Right forelimb (tissue), 1 donor: ENCODE results near the gene CUL2.
"Not testable (repeated sequence)": the region's sequence is repeated elsewhere in the genome, so short reads cannot be mapped to it uniquely, and the experiment has no call there.

Experiments used
- DNase-seq: peaks from one replicate; pipeline ENCODE4 v3.0.0-alpha.2; 2018

The CUL2 gene

DNA sequence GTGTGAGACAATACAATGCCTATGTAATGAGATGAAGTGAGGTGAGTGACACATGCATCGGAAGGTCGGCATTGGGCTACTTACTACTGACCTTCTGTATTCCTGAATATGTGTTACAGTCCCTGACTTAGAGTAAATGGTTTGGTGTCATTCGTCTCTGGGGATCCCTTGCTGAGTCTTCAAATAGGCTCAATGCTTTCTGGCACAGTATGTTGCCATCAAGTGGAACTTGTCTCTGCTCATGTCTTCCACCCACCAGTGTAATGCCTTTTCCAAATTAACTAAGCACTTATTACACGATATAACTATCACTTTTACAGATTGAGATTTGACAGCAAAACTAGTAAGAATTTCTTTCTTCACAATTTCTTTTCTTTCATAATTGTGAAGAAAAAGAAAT is 10.9 kb downstream of the CUL2 start:
- DNase-seq = no peak

DNA sequence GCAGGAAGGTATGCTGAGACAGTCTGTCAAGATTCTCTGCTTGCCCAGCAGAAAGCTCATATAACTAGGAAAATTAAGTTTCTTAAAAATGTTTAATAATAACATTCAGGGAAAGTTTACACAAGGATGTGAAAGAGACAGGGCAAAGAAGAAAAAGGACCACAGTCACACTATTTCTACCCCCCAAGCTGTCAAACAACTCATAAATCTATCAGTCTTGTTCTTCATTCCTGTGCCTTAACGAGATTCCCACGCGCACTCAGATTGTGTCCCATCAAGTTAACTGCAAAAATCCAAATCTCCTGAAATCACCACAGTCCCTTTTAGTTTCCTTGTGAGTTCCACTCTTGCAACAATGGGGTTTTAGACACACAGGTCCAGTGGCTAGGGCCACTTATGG is 14.9 kb downstream of the CUL2 start:
- DNase-seq = no peak

DNA sequence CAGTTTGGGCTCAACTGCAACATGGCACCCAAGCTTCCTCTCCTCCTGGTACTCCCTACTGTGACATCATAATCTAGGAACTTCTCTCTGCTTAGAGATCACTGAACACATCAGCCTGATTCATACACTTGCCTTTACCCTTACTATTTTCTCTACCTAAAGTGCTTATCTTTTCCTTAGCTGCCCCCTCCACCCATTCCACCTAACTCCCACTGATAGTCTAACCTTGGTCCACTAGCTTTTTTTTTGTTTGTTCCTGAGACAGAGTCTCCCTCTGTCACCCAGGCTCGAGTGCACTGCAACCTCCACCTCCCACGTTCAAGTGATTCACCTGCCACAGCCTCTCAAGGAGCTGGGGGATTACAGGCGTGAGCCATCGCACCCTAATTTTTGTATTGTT is 15.9 kb downstream of the CUL2 start:
- no peak for DNase-seq

DNA sequence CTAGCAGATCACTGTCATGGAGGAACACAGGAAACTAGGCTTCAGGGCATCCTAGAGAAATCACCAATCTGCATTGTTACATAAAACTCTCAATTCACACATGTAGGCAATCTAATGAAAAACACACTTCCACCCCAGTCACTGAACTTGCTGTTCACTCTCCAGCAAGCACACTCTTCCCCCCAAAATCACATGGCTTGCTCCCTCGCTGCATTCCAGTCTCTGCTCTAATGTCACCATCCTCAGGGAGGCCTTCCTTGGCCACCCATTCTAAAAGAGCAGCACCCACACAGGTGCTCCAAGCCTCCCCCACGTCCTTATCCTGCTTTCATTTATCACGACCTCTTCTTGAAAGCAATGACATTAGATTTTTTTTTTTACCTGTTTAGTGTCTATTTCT is 19.6 kb downstream of the CUL2 start:
- no peak for DNase-seq

DNA sequence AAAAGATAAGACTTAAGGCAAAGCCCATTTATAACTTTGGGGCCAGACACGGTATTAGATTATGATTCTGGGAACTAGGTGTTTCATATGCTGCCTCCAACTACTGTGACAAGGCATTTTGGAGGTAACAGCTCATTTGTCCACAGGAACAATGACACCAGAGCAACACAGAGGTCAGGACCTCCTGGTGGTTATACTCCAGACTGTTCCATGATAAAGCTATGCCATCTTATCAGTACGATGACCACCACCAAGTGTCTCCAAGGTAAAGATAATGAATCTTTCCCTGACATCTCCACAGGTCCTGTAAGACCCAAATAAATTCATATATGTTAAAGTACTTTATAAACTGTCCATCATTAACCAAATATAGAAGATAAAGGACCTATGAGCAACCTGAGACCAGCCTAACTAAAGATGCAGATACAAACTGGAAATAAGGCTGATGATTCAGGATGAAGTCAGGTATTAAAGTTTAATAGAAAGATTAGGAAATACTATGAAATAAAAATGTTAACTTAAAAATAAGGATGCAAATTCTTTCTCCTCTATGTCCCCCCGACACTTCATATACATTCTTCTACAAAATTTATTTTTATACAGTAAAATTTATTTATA is 26.2 kb downstream of the CUL2 start:
- DNase-seq = no peak

DNA sequence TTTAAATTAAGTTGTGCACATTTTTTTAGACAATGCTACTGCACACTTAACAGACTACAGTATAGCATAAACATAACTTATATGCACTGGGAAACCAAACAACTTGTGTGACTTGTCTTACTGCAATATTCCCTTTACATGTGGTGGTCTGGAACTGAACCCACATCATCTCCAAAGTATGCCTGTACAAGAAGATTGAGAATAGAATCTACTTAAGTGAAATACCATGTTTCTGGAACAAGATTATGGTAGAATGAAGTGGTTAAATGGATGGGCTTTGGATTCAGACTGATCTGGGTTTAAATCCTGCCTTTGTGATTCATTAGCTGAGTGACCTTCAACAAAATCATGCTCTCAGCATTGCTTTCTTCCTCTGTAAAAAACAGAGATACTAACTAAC is 30.7 kb downstream of the CUL2 start:
- no peak for DNase-seq

DNA sequence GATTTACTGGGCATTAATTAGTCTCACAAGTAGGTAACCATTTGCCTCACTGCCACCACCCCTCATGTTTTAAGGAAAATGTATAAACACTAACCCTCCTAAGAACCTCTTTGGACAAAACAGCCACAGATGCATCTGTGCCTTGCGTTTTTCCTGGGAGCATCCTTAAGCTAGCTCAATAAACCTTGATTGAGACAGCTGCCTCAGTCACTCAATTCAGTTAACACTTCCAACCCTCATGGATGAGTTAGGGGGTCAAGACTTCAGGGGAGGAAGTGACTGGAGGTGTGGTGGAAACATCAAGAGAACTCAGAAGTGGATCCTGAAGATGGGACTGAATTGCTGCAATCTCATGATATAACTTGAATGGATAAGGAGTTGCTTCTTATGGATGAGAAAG is 31.5 kb downstream of the CUL2 start:
- DNase-seq = no peak

DNA sequence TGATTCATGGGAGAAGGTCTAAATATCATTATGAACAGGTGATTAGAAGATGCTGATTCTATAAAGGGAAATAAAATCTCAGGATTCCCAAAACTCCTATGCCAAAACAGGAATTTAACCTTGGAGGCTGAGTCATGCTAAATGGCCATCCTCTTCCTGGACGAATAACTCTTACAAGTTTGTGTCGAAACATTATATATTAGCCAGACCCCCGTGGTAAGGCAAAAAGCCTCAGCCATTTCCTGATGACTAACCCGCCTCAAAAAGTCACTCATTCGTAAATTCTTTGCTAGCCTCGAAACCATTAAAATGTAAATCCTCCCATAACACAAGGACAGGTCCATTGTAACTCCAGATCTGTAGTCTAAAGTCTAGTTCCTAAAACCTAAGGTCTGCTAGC is 32.0 kb downstream of the CUL2 start:
- no peak for DNase-seq

DNA sequence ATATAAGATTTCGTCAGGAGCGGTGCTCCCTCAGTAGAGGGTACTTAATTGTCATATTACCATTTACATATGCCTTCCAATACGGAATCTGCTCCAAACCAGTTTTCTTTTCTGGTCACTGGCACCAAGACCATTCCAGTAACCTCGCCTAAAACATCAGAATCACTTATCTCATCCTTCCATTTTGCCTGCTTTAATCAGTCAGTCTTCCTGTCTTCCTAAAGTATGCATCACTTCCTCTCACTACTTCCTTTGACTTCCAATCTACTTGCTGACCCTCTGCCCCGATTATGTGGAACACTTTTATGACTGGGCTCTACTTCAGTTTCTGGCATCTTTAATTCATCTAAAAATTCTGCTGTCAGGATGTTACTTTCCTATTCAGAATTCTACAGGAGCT is 33.5 kb downstream of the CUL2 start:
- no peak for DNase-seq

DNA sequence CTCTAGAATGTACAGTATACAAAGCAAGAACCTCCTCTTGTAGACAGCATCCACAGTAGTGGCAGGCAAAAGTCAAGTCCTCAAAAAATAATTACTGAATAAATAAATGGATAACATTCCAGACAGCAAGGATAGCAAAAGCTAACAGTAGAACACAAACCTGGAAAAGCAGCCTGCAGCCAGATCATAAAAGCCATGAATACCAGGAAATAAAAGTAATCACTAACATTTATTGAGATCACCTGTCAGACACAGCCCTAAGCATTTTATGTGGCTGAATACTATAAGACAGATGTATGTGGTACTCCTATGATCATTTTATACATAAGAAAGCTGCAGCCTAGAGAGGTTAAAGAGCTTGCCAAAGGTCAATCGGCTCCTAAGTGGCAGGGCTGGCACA is 34.0 kb downstream of the CUL2 start:
- DNase-seq = no peak

DNA sequence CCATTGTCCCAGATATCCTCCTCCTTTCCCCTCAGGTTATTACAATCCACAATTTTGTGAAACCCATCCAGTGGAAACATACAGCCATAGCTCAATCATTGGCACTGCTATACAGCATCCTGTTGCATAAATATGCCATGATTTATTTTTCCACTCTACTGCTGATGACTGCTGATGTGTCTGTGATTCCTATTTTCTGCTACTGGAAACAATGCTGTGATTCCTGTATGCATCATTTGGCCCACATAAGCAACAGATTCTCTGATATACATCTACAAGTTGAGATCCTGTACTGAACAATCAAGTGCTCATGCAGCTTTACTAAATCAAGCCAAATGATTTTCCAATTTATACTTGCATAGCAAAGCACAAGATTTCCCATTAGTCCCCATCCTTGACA is 39.6 kb downstream of the CUL2 start:
- no peak for DNase-seq

DNA sequence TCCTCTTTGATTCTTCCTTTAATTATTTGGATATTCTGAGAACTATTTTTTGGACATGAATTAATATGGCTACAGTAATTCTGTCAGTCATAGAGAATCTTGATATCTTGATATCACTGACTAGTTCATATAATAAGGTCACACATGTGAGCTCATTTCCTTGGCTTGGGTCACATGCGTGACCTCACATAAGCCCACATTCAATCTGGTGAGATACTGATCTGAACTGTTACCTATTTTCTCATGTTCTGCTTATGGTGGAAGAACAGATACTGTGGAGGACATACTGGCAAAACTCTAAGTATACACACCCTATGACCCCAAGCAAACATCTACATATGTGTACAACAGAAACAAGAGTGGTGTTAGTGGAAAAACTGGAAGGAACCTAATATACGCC is 44.1 kb downstream of the CUL2 start:
- no peak for DNase-seq

DNA sequence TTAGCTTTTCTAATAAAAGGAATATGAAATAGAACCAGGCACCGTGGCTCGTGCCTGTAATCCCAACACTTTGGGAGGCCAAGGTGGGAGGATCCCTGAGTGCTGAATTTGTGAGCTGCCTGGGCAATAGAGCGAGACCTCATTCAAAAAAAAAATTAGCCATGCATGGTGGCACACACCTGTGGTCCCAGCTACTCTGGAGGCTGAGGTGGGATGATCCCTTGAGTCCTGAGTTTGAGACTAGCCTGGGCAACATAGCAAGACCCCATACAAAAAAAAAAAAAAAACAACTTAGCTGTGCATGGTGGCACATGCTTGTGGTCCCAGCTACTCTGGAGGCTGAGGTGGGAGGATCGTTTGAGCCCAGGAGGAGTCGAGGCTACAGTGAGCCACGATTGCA is 44.9 kb downstream of the CUL2 start:
- DNase-seq = not testable (repeated sequence)

DNA sequence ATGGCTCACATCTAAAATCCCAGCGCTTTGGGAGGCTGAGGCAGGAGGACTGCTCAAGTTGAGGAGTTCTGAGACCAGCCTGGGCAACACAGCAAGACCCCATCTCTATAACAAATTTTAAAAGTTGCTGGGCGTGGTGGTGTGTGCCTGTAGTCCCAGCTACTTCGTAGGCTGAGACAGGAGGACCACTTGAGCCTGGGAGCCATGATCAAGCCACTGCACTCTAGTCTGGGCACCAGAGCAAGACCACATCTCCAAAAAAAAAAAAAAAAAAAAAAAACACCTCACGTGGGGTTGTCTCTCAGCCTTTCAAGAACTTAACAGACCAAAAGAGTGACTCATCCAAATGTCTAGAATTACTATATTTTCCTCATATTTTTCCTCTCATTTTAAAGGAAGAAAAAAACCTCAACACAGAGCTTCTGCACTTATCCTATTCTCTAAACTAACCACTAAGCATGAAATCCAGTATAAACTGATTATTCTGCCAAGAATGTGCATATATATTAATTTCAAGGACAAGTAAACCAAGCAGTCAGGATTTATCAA is 46.3 kb downstream of the CUL2 start:
- no peak for DNase-seq

DNA sequence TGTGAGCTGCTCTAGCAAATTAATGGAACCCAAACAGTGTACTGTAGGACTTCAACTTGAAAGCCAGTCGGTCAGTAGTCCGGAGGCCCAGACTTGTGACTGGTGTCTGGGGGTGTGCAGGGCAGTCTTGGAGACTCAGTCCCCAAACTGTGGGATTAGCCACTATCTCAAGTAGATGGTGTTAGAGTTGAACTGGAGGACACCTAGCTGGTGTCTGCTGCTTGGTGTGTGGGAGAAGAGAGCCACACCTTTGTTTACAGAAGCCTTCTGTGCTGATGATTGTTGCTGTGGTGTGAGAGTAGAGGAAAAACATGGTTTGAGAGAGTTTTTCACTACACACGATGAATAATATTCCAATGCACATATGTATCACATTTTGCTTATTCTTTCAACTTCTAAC is 47.4 kb downstream of the CUL2 start:
- DNase-seq = no peak

DNA sequence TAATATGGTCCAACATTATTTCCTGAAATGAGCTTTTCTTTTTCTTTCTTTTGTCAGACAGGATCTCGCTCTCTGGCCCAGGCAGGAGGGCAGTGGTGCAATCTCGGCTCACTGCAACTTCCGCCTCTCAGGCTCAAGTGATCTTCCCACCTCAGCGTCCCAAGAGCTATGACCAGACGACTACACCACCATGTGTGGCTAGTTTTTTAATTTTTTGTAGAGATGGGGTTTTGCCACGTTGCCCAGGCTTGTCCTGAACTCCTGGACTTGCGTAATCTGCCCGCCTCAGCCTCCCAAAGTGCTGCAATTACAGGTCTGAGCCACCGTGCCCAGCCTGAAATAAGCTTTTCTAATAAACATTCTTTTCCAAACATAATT is 48.6 kb downstream of the CUL2 start:
- no peak for DNase-seq

DNA sequence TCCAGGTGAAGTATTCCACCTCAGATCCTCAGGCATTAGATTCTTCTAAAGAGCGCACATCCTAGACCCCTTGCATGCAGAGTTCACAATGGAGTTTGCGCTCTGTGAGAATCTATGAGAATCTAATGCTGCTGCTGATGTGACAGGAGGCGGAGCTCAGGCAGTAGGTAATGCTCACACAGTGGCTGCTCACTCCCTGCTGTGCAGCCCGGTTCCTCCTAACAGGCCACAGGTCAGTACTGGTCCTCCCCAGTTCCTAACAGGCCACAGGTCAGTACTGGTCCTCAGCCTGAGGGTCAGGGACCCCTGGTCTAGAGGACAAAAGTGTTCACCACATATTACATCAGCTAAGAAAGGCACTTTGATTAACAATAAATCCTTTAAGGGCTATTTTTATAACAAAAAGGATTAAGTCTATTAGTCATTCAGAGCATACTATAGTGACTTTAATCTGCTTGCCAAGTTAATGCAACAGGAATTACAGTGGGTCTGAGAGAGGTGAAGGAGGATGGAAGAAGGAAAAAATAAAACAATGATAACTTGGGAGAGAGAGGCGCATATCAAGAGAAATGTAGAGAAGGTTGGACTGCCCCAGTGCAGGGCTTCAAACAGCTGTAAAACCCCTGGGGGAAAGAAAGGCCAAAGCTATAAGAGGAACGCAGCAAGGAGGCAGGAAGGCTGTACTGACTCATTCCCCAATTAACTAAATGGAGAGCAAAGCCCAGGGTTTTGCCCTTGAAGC is 49.2 kb downstream of the CUL2 start:
- no peak for DNase-seq

DNA sequence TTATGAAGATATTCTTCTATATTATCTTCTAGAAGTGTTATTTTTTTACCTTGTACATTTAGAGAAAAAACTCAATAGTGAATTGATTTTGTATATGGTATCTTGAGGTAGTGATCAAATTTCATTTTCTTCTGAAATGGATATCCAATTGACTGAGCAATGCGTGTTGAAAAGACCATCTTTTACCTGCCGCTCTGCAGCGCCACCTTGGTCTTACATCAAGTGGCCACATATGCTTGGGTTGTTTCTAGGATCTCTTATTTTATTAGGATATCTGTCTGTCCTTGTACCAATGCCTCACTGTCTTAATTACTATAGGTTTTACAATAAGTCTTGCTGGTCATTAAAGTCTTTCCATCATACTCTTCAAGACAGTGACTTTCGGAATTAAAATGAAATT is 53.0 kb downstream of the CUL2 start:
- DNase-seq = no peak

DNA sequence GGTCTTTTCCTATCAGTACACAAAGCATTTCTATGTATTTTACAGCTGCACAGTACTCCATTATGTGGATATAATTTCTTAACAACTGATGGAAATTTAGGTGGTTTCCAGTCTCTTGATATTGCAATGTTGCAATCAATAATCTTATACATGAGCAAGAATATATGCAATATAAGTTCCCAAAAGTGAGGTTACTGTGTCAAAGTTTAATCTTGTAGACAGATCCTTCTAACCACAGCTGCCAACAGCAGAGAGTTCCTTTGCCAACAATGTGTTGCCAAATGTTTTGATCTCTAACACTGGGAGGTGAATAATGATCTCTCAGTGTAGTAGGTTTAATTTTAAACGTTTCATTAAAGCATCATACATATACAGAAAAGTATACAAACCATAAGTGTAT is 54.5 kb downstream of the CUL2 start:
- no peak for DNase-seq

DNA sequence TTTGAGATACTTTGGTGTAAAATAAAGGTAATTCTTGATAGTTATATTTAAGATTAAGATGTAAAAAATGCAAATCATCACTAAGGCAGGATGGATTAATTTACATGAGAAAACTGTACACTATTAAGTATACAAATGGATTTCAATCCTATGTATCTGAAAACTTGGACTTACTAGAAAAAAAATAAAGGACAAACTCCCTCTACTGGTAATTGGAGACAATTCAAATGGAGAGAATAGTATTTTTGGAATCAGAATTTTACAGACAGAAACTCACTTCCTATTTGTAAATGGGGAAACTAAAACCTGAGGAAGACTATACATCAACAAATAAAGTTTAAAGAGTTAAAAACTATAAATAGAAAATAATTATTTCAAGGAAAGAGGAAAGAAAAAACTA is 62.6 kb downstream of the CUL2 start:
- no peak for DNase-seq

DNA sequence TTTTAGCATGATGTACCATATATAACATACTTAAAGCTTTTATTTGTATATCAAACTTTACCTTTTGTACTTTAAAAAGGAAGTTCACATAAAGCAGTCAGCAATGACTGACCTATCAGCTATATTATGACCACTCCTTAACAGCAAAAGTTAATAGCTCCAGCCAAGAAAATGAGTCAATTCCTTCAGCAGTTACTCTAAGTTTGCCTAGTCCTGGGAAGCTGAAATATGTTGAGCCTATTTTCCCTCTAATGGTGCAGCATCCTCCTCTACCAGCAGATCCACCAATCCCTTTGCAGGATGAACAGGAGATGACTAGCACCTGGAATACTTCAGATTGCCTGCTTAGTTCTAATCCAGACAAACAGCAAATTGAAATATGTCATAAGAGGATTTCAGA is 64.2 kb downstream of the CUL2 start:
- DNase-seq = no peak

DNA sequence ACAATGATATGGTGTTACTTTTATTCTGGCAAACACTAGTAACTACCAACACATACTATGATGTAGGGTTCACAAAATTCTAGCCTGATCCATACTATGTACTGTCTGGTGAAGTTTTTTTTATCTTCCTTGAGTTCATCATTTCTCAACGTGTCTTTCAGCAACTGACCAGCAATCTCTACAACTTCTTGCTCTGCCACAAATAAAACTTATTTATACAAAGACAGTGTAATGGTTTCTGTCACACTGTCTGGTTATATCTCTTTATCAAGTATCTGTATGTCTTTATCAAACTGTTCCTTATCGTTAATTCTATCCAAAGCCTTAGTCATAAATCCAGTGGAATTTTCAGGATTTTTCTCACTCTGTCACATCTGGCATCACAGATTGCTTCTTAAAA is 69.7 kb downstream of the CUL2 start:
- DNase-seq = no peak

DNA sequence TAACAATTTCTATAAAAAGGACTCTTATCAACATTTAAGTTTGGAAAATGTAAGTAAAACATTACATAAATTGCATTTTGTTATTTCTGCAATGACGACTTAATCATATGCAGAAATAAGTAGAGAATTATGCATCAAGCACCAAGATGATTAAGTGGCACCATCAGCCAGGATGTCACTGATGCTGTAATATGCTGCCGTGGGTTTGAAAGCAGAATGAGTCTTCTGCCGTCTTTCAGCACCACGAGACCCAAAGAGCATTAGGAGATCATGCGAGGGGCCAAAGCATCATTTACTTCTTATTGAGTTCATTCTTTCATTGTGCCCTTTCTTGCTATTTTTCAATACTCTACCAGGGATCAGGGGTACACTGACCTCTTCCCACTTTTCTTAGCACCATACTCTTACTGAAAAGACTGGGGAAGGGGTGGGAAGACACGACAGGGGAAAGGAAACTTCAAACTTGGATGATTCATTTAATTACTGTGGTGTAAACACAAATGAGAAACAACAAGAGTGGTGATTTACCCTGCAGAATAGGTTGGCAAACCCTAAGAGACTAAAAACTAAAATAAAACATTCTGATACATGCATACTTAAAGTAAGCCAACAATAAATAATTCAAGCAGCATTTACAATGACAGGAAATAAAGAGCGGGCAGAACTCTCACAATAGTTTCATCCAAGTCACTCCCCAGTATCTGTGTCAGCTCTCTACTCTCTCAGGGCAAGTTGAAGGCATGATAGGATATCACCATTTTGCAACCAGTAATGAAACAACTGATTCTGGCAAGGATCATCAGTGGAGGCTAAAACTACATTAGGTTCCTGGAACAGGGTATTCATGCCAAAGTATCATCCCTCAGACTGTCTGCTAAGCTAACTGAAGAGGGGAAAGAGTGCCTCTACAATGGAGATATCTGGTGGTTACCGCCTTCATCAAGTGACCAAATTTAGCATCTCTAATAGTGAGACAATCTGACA is 70.8 kb downstream of the CUL2 start:
- no peak for DNase-seq

DNA sequence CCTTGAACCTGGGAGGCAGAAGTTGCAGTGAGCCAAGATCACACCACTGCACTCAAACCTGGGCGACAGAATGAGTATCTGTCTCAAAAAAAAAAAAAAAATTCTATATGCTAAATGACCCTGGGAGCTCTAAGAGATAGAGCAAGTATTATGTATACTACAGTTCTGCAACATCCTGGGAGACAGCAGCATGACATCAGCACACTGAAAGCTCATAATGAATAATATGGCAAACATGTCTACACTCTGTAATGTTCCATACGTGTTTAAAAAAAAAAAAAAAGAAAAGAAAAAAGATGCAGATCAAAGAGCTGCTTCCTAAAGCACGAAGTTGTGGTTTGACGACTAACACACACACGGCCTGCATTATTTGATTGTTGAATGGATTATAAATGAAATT is 72.5 kb downstream of the CUL2 start:
- DNase-seq = no peak
